ENCODE measurements around the gene TAX1BP1.
"Not testable (repeated sequence)": the region's sequence is repeated elsewhere in the genome, so short reads cannot be mapped to it uniquely, and the experiment has no call there.

Gene TAX1BP1

GRCh38 chr7:27850531-27850930 is 110.6 kb downstream of the TAX1BP1 start:
- Histone ChIP-seq H3K4me3 (ENCODE audit: low read length) (no peak overlapping the region), H3K27me3 (ENCODE audit: control insufficient read depth, insufficient read depth, low read length) (no peaks in the 10 kb centered on the region), H3K9ac (ENCODE audit: low read length) (no peak overlapping the region), H3K9me3 (ENCODE audit: control insufficient read depth, low read depth, low read length) (no peaks in the 10 kb centered on the region), H3K4me1 (ENCODE audit: control insufficient read depth, low read depth, low read length) (no peaks in the 10 kb centered on the region), H3K36me3 (ENCODE audit: control insufficient read depth, low read depth, low read length) (no peaks in the 10 kb centered on the region), H3K27ac (ENCODE audit: low read length) (no peak overlapping the region)

GRCh38 chr7:27856703-27857485 is 116.9 kb downstream of the TAX1BP1 start:
- not testable (repeated sequence) for H3K9me3 ChIP-seq (ENCODE audit: control insufficient read depth, low read depth, low read length); H3K9ac ChIP-seq (ENCODE audit: low read length); H3K4me3 ChIP-seq (ENCODE audit: low read length); H3K36me3 ChIP-seq (ENCODE audit: control insufficient read depth, low read depth, low read length); H3K27ac ChIP-seq (ENCODE audit: low read length); H3K27me3 ChIP-seq (ENCODE audit: control insufficient read depth, insufficient read depth, low read length); H3K4me1 ChIP-seq (ENCODE audit: control insufficient read depth, low read depth, low read length)

- Histone ChIP-seq H3K27ac (ENCODE audit: low read length) (no peak overlapping the region), H3K9me3 (ENCODE audit: control insufficient read depth, low read depth, low read length) (no peaks in the 10 kb centered on the region), H3K9ac (ENCODE audit: low read length) (no peak overlapping the region), H3K4me3 (ENCODE audit: low read length) (no peak overlapping the region), H3K27me3 (ENCODE audit: control insufficient read depth, insufficient read depth, low read length) (no peaks in the 10 kb centered on the region), H3K36me3 (ENCODE audit: control insufficient read depth, low read depth, low read length) (no peaks in the 10 kb centered on the region), H3K4me1 (ENCODE audit: control insufficient read depth, low read depth, low read length) (no peaks in the 10 kb centered on the region)
Measured at GRCh38 chr7:27860800-27861199, 120.8 kb downstream of the TAX1BP1 start.

GRCh38 chr7:27861747-27862146 is 121.8 kb downstream of the TAX1BP1 start:
- Histone ChIP-seq H3K27ac (ENCODE audit: low read length) (no peak overlapping the region), H3K4me1 (ENCODE audit: control insufficient read depth, low read depth, low read length) (no peaks in the 10 kb centered on the region), H3K4me3 (ENCODE audit: low read length) (no peak overlapping the region), H3K27me3 (ENCODE audit: control insufficient read depth, insufficient read depth, low read length) (no peaks in the 10 kb centered on the region), H3K9ac (ENCODE audit: low read length) (no peak overlapping the region), H3K36me3 (ENCODE audit: control insufficient read depth, low read depth, low read length) (no peaks in the 10 kb centered on the region), H3K9me3 (ENCODE audit: control insufficient read depth, low read depth, low read length) (no peaks in the 10 kb centered on the region)

- no peak overlapping the region for H3K27ac ChIP-seq (ENCODE audit: low read length)
- no peak overlapping the region for H3K9ac ChIP-seq (ENCODE audit: low read length)
- no peaks in the 10 kb centered on the region for H3K27me3 ChIP-seq (ENCODE audit: control insufficient read depth, insufficient read depth, low read length)
- H3K4me3 ChIP-seq (ENCODE audit: low read length): no peak overlapping the region
- peaks cover 5% of the 10 kb centered on the region for H3K4me1 ChIP-seq (ENCODE audit: control insufficient read depth, low read depth, low read length)
- no peaks in the 10 kb centered on the region for H3K36me3 ChIP-seq (ENCODE audit: control insufficient read depth, low read depth, low read length)
- no peaks in the 10 kb centered on the region for H3K9me3 ChIP-seq (ENCODE audit: control insufficient read depth, low read depth, low read length)
Measured at GRCh38 chr7:27863880-27864279, 123.9 kb downstream of the TAX1BP1 start.

- H3K4me3 ChIP-seq (ENCODE audit: low read length): no peak overlapping the region
- H3K27ac ChIP-seq (ENCODE audit: low read length): no peak overlapping the region
- H3K9ac ChIP-seq (ENCODE audit: low read length): no peak overlapping the region
- peaks cover 10% of the 10 kb centered on the region for H3K4me1 ChIP-seq (ENCODE audit: control insufficient read depth, low read depth, low read length)
- no peaks in the 10 kb centered on the region for H3K27me3 ChIP-seq (ENCODE audit: control insufficient read depth, insufficient read depth, low read length)
- H3K9me3 ChIP-seq (ENCODE audit: control insufficient read depth, low read depth, low read length): no peaks in the 10 kb centered on the region
- no peaks in the 10 kb centered on the region for H3K36me3 ChIP-seq (ENCODE audit: control insufficient read depth, low read depth, low read length)
Measured at GRCh38 chr7:27866256-27866655, 126.3 kb downstream of the TAX1BP1 start.

GRCh38 chr7:27866828-27867672 is 127.1 kb downstream of the TAX1BP1 start:
- Histone ChIP-seq H3K4me1 (ENCODE audit: control insufficient read depth, low read depth, low read length) (peaks cover 10% of the 10 kb centered on the region), H3K9me3 (ENCODE audit: control insufficient read depth, low read depth, low read length) (no peaks in the 10 kb centered on the region), H3K27ac (ENCODE audit: low read length) (no peak overlapping the region), H3K9ac (ENCODE audit: low read length) (no peak overlapping the region), H3K36me3 (ENCODE audit: control insufficient read depth, low read depth, low read length) (no peaks in the 10 kb centered on the region), H3K4me3 (ENCODE audit: low read length) (no peak overlapping the region), H3K27me3 (ENCODE audit: control insufficient read depth, insufficient read depth, low read length) (no peaks in the 10 kb centered on the region)

- no peaks in the 10 kb centered on the region for H3K27me3 ChIP-seq (ENCODE audit: control insufficient read depth, insufficient read depth, low read length)
- H3K9ac ChIP-seq (ENCODE audit: low read length): no peak overlapping the region
- no peak overlapping the region for H3K27ac ChIP-seq (ENCODE audit: low read length)
- no peaks in the 10 kb centered on the region for H3K9me3 ChIP-seq (ENCODE audit: control insufficient read depth, low read depth, low read length)
- no peaks in the 10 kb centered on the region for H3K36me3 ChIP-seq (ENCODE audit: control insufficient read depth, low read depth, low read length)
- peaks cover 19% of the 10 kb centered on the region for H3K4me1 ChIP-seq (ENCODE audit: control insufficient read depth, low read depth, low read length)
- no peak overlapping the region for H3K4me3 ChIP-seq (ENCODE audit: low read length)
Measured at GRCh38 chr7:27868131-27868550, 128.2 kb downstream of the TAX1BP1 start.

- H3K36me3 ChIP-seq (ENCODE audit: control insufficient read depth, low read depth, low read length): no peaks in the 10 kb centered on the region
- peaks cover 21% of the 10 kb centered on the region for H3K4me1 ChIP-seq (ENCODE audit: control insufficient read depth, low read depth, low read length)
- H3K9me3 ChIP-seq (ENCODE audit: control insufficient read depth, low read depth, low read length): no peaks in the 10 kb centered on the region
- no peaks in the 10 kb centered on the region for H3K27me3 ChIP-seq (ENCODE audit: control insufficient read depth, insufficient read depth, low read length)
- H3K27ac ChIP-seq (ENCODE audit: low read length): no peak overlapping the region
- no peak overlapping the region for H3K9ac ChIP-seq (ENCODE audit: low read length)
- no peak overlapping the region for H3K4me3 ChIP-seq (ENCODE audit: low read length)
Measured at GRCh38 chr7:27869056-27869455, 129.1 kb downstream of the TAX1BP1 start.

GRCh38 chr7:27870595-27870994 is 130.6 kb downstream of the TAX1BP1 start:
- Histone ChIP-seq H3K36me3 (ENCODE audit: control insufficient read depth, low read depth, low read length) (no peaks in the 10 kb centered on the region), H3K9ac (ENCODE audit: low read length) (no peak overlapping the region), H3K4me1 (ENCODE audit: control insufficient read depth, low read depth, low read length) (peaks cover 21% of the 10 kb centered on the region), H3K4me3 (ENCODE audit: low read length) (no peak overlapping the region), H3K27me3 (ENCODE audit: control insufficient read depth, insufficient read depth, low read length) (no peaks in the 10 kb centered on the region), H3K9me3 (ENCODE audit: control insufficient read depth, low read depth, low read length) (no peaks in the 10 kb centered on the region), H3K27ac (ENCODE audit: low read length) (no peak overlapping the region)

GRCh38 chr7:27871086-27871485 is 131.1 kb downstream of the TAX1BP1 start:
- Histone ChIP-seq H3K27ac (ENCODE audit: low read length) (no peak overlapping the region), H3K4me1 (ENCODE audit: control insufficient read depth, low read depth, low read length) (peaks cover 21% of the 10 kb centered on the region), H3K4me3 (ENCODE audit: low read length) (no peak overlapping the region), H3K9me3 (ENCODE audit: control insufficient read depth, low read depth, low read length) (no peaks in the 10 kb centered on the region), H3K36me3 (ENCODE audit: control insufficient read depth, low read depth, low read length) (no peaks in the 10 kb centered on the region), H3K9ac (ENCODE audit: low read length) (no peak overlapping the region), H3K27me3 (ENCODE audit: control insufficient read depth, insufficient read depth, low read length) (no peaks in the 10 kb centered on the region)
